ENCODE measurements around the gene IGSF23.

GRCh38 chr19:44661904-44662303 is 48.5 kb downstream of the IGSF23 start:
- TF ChIP-seq CTCF (IDR thresholded peaks at IDR 0.05) (no peak), EZH2 (IDR thresholded peaks at IDR 0.05; ENCODE audit: borderline replicate concordance, insufficient read depth, low read depth, low read length, poor library complexity, severe bottlenecking) (no peak)

All from B cell (primary cell).